ENCODE data around the gene A3GALT2.
"Not testable (repeated sequence)": the region's sequence is repeated elsewhere in the genome, so short reads cannot be mapped to it uniquely, and the experiment has no call there.

Gene A3GALT2

DNA sequence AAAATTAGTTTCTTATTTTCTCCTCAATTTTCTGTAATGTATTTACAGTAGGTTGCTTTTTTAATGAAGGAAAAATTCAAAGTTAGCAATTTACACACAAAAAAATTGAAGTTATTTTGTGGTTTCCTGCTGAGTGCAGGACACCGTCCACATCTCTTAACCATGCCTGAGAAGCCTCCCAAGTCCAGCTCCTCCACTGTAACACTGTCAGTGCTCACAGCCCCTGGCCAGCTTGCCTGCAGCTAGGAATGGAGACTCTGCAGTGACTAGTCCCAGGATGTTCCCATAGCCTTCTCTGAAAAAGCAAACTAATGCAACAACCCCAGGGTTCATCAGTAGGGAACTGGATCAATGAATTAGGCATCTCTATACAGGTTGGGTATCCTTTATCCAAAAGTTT, 3.5 kb downstream of the A3GALT2 start:
- in situ Hi-C loops (cut with MboI; ENCODE audit: low sequenced_read_pairs) = no loop called here

DNA sequence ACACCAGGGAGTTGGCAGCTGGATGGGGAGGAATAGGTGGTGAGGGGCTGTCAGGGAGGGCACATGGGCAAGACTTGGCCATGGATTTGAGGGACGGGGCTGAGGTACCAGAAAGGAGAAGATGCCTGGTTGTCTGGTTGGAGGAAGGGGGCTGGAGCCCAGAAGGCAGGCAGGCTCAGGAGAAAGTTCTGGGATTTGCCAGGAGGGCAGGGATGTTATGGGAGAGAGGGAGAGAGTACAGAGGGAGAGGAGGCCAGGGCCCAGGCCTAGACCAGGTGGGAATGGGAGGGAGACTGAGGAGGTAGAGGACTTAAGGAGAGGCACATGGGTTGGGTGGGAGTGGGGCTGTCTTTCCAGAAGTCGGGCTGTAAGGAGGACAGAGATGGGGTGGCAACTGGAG, 4.3 kb downstream of the A3GALT2 start:
- in situ Hi-C loops (cut with MboI; ENCODE audit: low sequenced_read_pairs) = no loop called here

DNA sequence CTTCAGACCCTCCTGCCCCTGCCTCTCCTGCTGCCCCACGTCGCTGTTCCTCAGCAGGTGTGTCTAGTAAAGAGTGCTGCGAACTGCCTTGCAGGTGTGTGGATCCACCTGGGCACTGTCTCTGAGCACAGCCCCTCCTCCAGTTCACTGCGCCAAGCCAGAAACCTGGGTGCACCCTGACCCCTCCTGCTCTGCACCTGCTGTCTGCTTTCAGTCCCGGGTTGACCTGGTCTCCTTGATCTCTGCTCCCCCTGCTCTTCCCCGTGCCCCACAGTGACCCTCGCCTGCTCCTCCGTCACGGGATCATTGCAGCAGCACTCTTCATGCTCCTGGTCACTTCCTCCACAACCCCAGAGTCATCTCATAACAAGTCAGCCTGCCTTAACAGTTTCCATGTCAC, 6.5 kb downstream of the A3GALT2 start:
- in situ Hi-C loops (cut with MboI; ENCODE audit: low sequenced_read_pairs) = no loop called here

DNA sequence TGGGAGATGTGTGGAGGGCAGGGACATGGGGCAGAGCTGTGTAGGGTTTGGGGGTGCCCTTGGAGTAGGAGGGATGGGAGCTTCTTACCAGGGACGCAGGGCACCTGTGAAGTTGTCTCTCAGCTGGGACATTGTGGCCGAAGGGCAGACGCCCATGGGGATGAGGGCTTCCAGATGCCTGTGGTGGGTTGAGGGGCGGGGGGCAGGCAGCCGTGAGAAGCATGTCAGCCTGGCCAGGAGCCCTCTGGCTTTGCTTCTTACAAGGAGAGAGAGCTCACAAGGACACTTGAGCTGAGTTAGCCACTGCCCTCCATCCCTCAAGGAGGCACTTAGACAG, 8.5 kb downstream of the A3GALT2 start:
- in situ Hi-C loops (cut with MboI; ENCODE audit: low sequenced_read_pairs) = no loop called here

DNA sequence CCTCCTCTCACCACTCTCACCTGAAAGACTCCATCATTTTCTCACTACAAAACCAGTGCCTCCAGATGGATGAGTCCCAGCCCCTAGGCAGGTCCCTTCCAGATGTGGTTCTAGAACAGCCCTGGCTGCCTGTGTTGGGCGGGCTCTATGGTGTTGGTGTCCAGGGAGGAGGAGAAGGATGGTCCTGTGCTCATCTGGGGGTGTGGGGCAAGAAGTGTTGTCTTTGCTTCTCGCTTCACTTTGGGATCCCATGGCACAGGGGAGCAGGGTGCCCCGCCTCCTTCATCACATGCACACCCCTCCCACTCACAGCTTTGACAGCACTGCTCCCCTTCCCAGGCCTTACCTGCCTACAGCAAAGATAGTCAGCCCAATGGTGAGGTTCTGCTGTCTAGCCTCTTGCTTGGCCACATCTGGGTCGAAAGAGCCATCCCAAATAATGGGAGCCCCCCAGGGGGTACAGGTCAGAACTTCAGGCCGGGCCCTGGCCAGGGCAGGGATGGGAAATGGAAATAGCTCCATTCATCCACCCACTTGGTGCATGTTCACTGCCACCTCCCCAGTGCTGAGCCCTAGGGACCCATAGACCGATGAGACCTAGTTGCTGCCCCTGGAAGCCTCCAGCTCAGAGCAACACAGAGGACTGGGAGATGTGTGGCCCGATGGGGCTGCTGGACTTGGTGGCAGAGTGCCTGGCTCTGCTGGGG, 9.0 kb downstream of the A3GALT2 start:
- in situ Hi-C loops (cut with MboI; ENCODE audit: low sequenced_read_pairs) = no loop called here

DNA sequence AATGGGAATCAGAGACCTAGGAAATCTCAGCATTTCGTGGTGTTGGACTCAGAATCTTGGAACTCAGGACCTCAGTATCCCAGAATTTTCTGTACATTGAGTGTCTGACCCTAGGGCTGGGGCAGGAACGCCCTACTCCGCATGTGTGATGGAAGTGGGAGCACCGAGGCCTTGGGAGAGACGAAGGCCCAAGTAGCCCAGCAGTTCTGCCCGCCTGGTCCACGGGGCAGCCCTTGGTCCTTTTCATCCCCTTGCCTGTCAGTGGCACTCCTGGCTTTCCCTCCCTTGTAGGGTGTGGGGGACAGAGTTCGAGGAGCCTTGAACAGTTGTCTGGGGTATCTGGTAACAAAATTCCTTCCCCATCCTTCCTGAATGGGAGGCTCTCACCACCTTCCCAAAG, 10.2 kb downstream of the A3GALT2 start:
- in situ Hi-C loops (cut with MboI; ENCODE audit: low sequenced_read_pairs) = no loop called here

DNA sequence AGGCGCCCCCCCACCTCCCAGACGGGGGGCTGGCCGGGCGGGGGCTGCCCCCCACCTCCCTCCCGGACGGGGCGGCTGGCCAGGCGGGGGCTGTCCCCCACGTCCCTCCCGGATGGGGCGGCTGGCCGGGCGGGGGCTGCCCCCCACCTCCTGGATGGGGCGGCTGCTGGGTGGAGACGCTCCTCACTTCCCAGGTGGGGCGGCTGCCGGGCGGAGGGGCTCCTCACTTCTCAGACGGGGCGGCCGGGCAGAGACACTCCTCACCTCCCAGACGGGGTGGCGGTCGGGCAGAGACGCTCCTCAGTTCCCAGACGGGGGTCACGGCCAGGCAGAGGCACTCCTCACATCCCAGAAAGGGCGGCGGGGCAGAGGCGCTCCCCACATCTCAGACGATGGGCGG, 11.5 kb downstream of the A3GALT2 start:
- in situ Hi-C loops (cut with MboI; ENCODE audit: low sequenced_read_pairs) = not testable (repeated sequence)

DNA sequence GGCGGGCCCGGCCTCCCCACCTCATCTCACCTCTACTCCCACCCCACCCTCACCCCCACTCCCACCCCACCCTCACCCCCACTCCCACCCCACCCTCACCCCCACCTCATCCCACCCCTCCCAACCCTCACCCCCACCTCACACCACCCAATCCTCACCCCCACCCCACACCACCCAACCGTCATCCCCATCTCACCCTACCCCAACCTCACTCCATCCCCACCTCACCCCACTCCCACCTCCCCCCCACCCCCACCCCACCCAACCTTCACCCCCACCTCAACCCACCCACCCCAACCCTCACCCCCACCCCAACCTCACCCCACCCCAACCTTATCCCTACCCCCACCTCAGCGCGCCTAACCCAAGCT, 13.4 kb downstream of the A3GALT2 start:
- in situ Hi-C loops (cut with MboI; ENCODE audit: low sequenced_read_pairs) = no loop called here

DNA sequence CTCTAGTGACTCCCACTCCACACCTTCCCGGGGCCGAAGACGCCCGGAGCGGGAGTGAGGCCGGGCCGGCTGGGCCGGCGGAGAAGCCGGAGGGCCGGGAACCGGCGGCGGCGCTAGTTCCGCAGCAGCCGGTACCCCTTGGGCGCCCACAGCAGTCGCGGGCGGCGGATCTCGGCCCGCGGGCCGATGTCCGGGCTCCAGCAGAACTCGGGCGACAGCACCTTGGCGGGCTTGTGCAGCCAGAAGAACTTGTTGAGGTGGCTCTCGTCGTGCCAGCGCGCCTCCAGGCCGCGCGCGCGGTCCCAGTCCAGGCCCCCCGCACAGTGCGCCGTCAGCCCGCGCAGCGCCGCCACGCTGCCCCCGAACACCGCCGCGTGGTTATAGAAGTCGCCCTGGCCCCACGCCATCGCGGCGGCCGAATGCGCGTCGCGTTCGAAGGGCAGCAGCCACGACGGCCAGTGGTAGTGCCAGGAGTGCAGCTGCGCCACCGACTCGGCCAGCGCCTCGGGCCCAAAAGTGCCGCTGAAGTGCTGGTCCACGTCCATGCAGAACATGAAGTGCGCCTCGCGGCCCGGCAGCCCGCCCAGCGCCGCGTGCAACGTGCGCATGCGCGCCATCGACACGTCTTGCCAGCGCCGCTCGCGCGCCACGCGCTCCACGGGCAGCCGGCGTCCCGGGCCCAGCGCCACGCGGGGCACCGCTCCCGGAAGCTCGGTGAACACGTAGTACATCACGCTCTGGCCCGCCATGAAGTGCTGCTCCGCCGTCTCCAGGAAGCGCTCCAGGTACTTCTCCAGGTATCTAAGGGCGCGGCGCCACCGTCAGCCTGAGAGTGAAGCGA, 14.0 kb downstream of the A3GALT2 start:
- in situ Hi-C loops (cut with MboI; ENCODE audit: low sequenced_read_pairs) = no loop called here

DNA sequence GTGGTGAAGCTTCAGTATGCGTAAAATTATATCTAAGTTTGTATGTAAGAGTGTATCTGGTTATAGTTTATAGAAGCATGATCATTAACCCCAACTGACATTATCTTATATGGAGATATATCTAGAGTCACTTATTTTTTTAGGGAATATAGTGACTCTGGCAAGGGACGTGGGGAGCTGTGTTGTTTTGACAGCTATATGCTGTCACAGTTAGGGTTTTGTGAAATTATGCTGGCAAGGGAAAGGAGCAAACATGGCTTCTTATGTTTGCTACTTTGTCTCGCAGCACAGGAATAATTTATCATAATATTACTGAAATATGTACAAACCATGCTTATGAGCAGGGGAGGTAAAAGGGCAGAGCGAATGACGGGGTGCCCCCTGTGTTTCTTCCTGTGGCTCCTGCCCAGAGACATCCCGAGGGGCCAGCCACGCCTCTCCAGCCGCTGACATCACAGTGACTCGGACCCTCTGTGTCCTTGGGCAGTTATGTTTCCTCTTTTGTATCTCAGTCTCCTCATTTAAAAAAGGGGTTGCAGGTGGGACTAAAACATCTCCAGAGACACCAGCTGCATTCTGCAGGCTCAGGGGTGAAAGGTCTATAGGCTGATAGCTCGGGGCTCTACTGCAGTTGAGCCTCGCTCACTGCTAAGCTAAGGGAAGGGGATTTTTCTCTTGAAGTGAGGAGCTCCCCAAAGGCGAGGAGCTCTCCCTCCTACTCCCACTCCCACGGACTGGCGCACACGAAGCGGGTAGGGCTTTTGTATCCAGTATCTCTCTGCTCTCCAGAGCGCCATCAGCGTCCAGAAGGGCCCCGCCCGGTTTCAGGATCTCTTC, 14.9 kb downstream of the A3GALT2 start:
- in situ Hi-C loops (cut with MboI; ENCODE audit: low sequenced_read_pairs) = no loop called here

DNA sequence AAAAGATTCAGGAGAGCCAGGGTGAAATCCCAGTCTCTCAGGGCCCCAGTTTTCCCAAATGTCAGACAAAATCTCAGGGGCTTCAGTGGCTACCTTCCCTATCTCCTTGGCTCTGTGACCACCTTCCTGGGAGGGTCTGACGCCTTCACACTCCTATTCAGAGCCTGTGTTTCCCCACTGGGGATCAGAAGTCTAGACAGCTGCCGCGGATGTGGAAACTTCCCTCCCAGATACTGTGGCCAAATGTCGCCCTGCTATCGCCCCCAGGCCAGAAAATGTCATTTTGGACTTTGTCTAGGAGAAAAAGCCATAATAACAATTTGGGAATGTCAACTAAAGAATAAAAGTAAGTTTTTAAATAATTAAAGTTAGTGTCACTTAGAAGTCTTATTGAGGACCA, 15.9 kb downstream of the A3GALT2 start:
- in situ Hi-C loops (cut with MboI; ENCODE audit: low sequenced_read_pairs) = no loop called here

DNA sequence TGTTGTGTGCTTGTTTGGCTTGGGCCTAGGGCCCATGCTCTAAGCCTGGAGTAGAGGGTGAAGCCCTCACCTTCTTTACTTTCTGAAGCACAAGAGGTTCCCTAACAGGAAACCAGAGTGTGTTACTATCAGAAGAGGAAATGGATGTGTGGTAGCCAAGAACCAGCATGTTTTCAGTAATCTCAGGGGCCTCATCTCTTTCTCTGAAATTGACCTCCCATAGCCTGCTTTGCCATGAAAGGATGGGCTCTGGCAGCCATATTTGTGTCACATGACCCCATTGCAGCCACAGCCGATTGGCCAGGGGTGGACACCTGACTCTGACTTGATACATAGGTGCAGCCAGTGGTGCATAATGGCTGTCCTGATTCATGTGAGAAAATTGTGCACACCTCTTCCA, 18.6 kb downstream of the A3GALT2 start:
- in situ Hi-C loops (cut with MboI; ENCODE audit: low sequenced_read_pairs) = no loop called here

DNA sequence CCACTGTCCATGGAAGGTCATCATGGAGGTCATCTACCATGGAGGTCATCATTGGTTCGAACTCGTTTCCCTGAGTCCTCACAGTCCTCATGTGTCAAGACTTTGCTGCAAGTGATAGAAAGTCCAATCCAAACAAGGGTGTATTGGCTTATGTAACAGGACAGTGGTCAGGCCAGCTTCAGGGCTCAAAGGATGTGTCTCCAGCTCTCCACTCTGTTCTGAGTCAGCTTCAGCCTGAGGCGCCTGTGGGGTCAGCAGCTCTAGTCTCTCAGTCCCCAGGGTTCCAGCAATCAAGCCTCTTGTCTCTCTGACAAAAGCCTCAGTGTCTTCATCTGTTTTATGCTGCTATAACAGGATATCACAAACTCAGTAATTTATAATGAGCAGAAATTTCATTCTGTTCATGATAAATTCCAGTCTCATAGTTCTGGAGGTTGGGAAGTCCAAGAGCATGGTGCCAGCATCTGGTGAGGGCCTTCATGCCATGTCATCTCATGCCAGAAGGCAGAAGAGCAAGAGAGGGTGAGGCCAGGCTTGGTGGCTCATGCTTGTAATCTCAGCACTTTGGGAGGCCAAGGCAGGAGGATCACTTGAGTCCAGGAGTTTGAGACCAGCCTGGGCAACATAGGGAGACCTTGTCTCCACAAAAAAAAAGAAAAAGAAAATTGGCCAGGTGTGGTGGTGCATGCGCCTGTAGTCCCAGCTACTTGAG, 19.5 kb downstream of the A3GALT2 start:
- in situ Hi-C loops (cut with MboI; ENCODE audit: low sequenced_read_pairs) = no loop called here

DNA sequence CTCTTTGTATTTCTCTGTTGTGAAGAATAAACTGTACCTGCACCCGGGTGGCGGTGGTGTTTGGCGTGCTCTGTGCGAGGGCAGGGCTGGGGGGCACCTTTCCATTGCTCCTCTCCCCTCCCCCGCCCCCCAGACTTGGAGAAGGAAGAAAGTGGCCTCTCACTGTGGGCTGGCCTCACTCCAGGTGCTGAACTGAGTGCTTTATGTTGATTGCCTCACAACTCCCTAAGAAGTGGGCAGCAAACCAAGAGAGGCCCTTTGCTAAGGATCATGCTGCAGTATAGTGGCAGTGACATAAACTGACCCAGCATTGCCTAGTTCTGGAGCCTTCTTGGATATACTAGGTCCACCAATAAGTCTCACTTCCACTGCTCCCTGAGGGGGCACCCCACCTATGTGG, 20.2 kb downstream of the A3GALT2 start:
- in situ Hi-C loops (cut with MboI; ENCODE audit: low sequenced_read_pairs) = no loop called here

DNA sequence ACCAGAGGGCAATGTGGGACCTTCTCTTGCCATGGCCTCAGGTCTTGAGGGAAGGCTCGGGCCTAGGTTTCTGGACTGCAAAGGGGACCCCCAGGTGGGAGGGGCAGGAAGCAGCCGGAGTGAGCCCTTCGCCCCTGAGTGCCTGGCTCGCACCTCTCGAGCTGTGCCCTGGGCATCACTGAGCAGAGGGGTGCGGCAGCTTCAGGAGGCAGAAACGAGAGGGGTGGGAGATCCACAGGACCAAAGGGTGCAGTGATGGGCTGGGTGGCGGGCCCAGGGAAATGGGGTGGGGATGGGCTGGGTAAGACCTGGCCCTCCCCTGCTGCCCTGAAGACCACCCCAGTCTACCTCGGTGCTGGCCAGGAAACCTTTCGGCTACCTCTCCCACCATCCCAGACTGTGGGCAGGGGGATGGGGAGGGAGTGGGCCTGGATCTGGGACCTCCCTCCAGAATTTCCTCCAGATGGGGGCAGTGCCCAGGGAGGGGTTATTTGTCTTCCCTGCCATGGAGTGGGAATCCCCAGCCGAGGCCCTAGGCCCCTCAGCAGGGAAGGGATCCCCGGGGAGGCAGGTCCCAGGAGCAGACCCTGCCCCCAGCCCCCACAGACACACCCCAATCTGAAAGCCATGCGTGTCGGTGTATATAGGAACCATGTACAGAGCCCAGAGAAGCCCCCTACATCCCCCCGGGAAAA, 21.3 kb downstream of the A3GALT2 start:
- in situ Hi-C loops (cut with MboI; ENCODE audit: low sequenced_read_pairs) = no loop called here

DNA sequence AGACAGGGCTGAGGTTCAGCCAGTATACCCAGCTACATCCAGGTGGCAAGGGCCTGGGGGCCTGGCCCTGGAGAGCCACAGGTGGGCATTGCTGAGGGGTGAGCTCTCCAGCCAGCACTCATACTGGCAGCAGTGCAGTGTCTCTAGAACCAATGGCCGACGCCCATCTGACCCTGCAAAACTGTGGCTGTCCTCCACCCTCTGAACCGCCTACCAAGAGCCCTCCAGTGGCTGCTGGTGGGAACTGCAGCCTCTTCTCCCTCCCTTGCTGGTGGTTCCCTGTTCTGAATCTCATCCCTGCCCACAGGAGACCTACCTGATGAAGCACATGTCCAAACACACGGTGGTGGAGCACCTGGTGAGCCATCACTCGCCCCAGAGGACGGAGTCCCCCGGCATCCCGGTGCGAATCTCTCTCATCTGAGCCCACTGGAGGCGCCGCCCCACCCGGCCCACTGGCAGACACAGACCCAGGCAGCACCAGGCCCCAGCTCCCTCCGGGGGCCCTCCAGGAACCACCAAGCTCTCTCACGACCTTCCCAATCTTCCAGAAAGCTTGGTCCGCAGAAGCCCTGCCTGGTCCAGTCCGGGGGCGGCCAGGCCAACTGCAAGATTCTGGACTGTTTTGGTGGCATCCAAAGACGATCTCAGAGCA, 22.1 kb downstream of the A3GALT2 start:
- in situ Hi-C loops (cut with MboI; ENCODE audit: low sequenced_read_pairs) = no loop called here

DNA sequence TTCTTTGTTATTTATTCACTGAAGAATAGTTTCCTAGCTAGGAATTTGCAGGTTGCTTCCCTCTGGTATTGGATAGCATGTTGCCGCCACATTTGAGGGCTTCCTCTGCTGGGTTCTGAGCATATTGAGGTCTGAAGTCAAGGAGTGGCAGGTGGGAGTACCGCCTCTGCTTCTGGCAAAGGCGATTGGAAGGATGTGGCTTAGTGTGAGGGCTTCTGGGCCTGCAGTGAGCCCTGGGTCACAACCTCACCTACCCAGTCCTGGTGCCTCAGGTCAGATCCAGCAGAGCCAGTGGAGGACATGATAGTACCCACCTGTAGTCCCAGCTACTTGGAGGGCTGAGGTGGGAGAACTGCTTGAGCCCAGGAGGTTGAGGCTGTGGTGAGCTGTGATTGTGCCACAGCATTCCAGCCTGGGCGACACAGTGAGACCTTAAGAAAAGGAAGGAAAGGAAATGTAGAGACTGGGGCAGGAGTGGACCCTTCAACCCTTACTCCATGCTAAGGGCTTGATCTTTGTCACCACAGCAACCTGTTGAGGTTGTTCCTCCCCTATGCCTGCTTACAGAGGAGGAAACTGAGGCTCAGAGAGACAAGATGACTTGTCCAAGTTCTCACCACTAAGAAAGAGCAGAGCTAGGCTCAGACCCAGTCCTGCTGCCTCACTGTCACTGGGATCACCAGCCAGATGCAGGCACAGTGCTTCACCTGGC, 22.8 kb downstream of the A3GALT2 start:
- in situ Hi-C loops (cut with MboI; ENCODE audit: low sequenced_read_pairs) = no loop called here

DNA sequence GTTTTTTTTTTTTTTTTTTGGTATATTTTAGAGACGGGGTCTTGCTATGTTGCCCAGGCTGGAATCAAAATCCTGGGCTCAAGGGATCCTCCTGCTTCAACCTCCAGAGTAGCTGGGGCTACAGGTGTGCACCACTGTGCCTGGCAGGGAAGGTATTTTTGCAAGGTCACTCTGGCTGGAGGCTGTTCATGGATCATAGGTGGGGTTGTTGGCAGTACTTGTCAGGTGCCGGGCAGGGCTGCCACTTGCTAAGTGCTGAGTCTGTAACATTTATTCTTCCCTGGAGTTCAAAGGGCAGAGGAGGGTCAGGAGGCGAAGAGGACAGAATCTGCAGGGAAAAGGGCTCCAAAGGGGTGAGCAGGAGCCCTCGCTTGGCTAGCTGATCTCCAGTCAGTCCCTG, 24.1 kb downstream of the A3GALT2 start:
- in situ Hi-C loops (cut with MboI; ENCODE audit: low sequenced_read_pairs) = no loop called here

DNA sequence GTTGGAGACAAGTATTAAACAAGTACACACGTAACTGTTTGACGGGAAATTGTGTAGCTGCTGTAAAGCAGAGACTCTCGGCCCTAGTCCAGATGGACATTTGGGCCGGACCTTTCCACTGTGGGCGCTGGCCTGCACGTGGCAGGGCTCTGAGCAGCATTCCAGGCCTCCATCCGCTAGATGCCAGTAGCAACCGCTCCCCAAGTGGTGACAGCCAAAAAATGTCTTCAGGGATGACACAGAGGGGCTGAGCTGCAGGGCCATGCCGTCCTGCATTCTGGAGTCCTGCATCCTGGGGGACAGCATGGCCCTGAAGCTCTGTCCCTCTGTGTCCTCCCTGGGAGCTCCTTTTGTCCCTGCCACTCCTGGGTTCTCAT, 24.8 kb downstream of the A3GALT2 start:
- in situ Hi-C loops (cut with MboI; ENCODE audit: low sequenced_read_pairs) = no loop called here

All from HL-60/S4 treated with phorbol 12-myristate 13-acetate at 8.2 ng/mL for 4 days and 3 days (cell line).